ENCODE measurements around the gene GNMT. TPM values are rescaled to one million over a fixed set of nuclear protein-coding genes. Genes with fewer than 3 reads are reported as not detected.

GNMT gene
- total and polyA plus RNA-seq, 9 of the 15 experiments (the other 6 are each of a cell fraction or from before 2014, with no cell fraction given) = 0.11 to 0.29 (median 0.15) TPM; not detected in 6

DNA sequence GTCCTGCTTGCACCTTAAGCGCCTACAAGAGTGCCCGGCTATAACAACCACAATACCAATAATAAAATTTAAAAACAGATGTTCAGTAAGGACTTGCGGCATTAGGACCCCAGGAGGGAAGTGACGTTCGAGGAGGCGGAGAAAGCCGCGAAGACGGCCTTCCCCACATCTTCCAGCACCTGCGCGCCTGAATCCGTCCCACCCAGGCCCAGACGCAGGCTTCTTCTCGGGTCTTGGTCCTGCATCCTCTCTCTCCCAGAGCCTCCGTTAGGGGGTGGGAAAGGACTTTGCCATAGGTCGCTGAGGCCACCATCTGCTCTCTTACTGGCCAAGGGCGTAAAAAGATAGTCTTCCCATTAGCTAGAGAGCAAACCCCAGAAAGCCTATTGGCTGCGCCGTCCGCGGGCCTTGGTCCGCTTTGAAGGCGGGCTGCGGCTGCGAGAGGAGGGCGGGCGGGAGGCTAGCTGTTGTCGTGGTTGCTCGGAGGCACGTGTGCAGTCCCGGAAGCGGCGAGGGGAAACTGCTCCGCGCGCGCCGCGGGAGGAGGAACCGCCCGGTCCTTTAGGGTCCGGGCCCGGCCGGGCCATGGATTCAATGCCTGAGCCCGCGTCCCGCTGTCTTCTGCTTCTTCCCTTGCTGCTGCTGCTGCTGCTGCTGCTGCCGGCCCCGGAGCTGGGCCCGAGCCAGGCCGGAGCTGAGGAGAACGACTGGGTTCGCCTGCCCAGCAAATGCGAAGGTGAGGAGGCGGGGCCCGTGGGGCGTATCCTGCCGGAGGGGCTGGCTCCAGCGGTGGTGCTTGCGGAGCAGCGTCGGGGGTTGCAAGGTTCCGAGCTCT lies 31.4 kb upstream of the GNMT start, which contains the start of gene CNPY3:
Gene CNPY3 (plus strand): TSS at position 495 of the 835 bp plus-strand sequence. CDS start 91 bp downstream, at position 586.
- peak within 1 kb of the TSS; percentile 95 for H2AFZ ChIP-seq (ENCODE audit: low read depth, low read length)
- H3K4me3 ChIP-seq = peak within 1 kb of the TSS; percentile 76
- H3K27ac ChIP-seq (ENCODE audit: extremely low read depth, low read depth, low read length) = peak within 1 kb of the TSS; percentile 90
- WGBS (ENCODE audit: insufficient coverage, low coverage, missing lambda C conversion rate) = 2% methylated on average over 52 of the region's 63 CpGs
- intact Hi-C loops (cut with micrococcal nuclease) = loop anchor here (1.0 kb wide), 2 partner anchors 49 to 85 kb away; partner anchors contain the start of gene KLHDC3
- peak; percentile 96 to 99 (median 96) for DNase-seq (ENCODE audit: extremely low read depth in 1 of 4, low spot score in 3 of 4)
- H3K79me2 ChIP-seq (ENCODE audit: control insufficient read depth, insufficient read depth, low read length) = peaks cover 40% of the 10 kb centered on the region
- ATAC-seq = peak; percentile 95
- TSS peak; percentile 74 for BruUV-seq (replicated peaks)
- H3K4me1 ChIP-seq (replicated peaks in 1 of 2; ENCODE audit: control insufficient read depth in 2 of 2, insufficient read depth in 2 of 2, low read length in 2 of 2) = peaks cover 17 to 28% of the 10 kb centered on the region in 2 experiments; a peak in 4 of 5 replicates
- peak; percentile 92 for FAIRE-seq
- H4K20me1 ChIP-seq (replicated peaks; ENCODE audit: control insufficient read depth, insufficient read depth, low read length) = no peaks in the 10 kb centered on the region
- H3K9me1 ChIP-seq (ENCODE audit: control insufficient read depth, insufficient read depth, low read length) = no peaks in the 10 kb centered on the region
- in situ Hi-C loops (cut with MboI) = no loop called here
- peak within 1 kb of the TSS; percentile 84 to 93 for H3K9ac ChIP-seq (ENCODE audit: insufficient read depth in 1 of 2, low read depth in 2 of 2, low read length in 2 of 2)
- no peaks in the 10 kb centered on the region for H3K27me3 ChIP-seq (ENCODE audit: control insufficient read depth in 2 of 2, insufficient read depth in 2 of 2, low read length in 2 of 2)
- POLR2A ChIA-PET = interaction anchor here (0.6 to 3.5 kb wide), 23 partner anchors 10 to 783 kb away, joined by 3 to 30 read pairs (median 4); partner anchors contain the start of genes CUL9 and PEX6
- H3K4me2 ChIP-seq (ENCODE audit: insufficient read depth, low read length) = peak within 1 kb of the TSS; percentile 84
- peaks cover 22% of the 10 kb centered on the region for H3K36me3 ChIP-seq (ENCODE audit: control insufficient read depth, insufficient read depth, low read length)
- H3K9me3 ChIP-seq (replicated peaks; ENCODE audit: control insufficient read depth, insufficient read depth, low read depth, low read length) = no peaks in the 10 kb centered on the region
- CTCF ChIA-PET (ENCODE audit: low intra/inter-chr PET ratio) = no interaction called here
- TF ChIP-seq MAFG (tag; conservative IDR thresholded peaks at IDR 0.05) (no peak), U2AF2 (optimal IDR thresholded peaks at IDR 0.05; ENCODE audit: low read depth, low read length) (no peak), ZBTB7A (IDR thresholded peaks at IDR 0.05; ENCODE audit: borderline replicate concordance, control insufficient read depth, low read depth, low read length) (peak; percentile 59; the same call in 1 of the 2 replicates), ATF1 (CRISPR knock-in tag; IDR thresholded peaks at IDR 0.05) (no peak; the same call in 1 of the 2 replicates), ATF1 (tag; IDR thresholded peaks at IDR 0.05) (peak; percentile 93), KLF16 (IDR thresholded peaks at IDR 0.05) (no peak), FOXJ2 (tag; IDR thresholded peaks at IDR 0.05) (peak; percentile 85; the same call in 1 of the 2 replicates), CUX1 (CRISPR knock-in tag; IDR thresholded peaks at IDR 0.05) (0 out of 2 replicates have a peak, but pooled peaks have one; percentile 48), ESRRB (CRISPR knock-in tag; IDR thresholded peaks at IDR 0.05; ENCODE audit: borderline replicate concordance) (no peak), SRSF1 (IDR thresholded peaks at IDR 0.05; ENCODE audit: low read depth, low read length) (no peak), MNT (conservative IDR thresholded peaks at IDR 0.05) (peak; percentile 100), POLR2H (tag; IDR thresholded peaks at IDR 0.05; ENCODE audit: low read depth) (peak; percentile 94)
- TF ChIP-seq, protein P1, sequence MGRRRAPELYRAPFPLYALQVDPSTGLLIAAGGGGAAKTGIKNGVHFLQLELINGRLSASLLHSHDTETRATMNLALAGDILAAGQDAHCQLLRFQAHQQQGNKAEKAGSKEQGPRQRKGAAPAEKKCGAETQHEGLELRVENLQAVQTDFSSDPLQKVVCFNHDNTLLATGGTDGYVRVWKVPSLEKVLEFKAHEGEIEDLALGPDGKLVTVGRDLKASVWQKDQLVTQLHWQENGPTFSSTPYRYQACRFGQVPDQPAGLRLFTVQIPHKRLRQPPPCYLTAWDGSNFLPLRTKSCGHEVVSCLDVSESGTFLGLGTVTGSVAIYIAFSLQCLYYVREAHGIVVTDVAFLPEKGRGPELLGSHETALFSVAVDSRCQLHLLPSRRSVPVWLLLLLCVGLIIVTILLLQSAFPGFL (CRISPR knock-in tag; IDR thresholded peaks at IDR 0.05) = no peak

Data from K562 (cell line).